HG03439 (cell line): ENCODE data around the gene IGFBP5.

Experiments used
- ATAC-seq: cut with Tn5 transposase; IDR thresholded peaks from one replicate; pipeline ENCODE4 v1.9.1; 2021; ENCODE audit warnings: mild to moderate bottlenecking, moderate library complexity; ENCODE audit not compliant: unreplicated experiment

Gene IGFBP5

GRCh38 chr2:216650626-216651257, 44.6 kb downstream of the IGFBP5 start:
- ATAC-seq: no peak

DNA sequence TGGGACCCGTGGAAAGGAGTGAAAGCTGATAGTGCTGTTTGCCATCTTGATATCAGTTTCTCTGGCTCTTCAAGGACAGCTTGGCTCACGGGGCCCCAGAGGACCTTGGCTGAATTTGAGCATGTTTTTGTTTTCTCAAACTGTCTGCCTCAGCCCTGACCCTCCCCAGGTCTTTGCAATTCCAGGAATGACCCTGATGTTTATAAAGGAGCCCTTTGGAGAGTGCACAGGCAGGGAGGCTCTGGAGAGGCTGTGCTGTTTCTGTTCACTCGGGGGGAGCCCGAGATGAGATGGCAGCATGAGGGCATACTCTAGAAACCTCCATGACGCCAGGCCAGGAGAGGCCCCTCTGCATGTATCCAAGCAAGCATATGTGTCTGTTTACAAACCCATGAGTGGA, 45.8 kb downstream of the IGFBP5 start:
- ATAC-seq: no peak

- no peak for ATAC-seq
Observed at GRCh38 chr2:216648105-216648504, 47.2 kb downstream of the IGFBP5 start.

- ATAC-seq: no peak
Observed at GRCh38 chr2:216646116-216646515, 49.2 kb downstream of the IGFBP5 start.

DNA sequence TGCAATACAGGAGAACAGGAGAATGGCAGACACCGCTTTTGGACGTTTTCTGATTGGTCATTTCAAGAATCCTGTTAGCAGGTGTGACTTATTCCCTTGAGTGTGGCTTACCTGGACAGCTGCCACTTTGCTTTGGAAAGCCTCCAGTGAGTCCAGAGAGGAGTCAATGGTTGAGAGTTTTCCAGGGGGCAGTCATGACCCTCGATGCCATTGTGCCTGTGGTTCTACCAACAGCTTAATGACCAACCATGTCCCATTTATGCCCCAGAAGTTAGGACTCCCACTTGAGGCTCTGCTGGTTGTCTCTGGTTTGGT, 49.8 kb downstream of the IGFBP5 start:
- no peak for ATAC-seq

DNA sequence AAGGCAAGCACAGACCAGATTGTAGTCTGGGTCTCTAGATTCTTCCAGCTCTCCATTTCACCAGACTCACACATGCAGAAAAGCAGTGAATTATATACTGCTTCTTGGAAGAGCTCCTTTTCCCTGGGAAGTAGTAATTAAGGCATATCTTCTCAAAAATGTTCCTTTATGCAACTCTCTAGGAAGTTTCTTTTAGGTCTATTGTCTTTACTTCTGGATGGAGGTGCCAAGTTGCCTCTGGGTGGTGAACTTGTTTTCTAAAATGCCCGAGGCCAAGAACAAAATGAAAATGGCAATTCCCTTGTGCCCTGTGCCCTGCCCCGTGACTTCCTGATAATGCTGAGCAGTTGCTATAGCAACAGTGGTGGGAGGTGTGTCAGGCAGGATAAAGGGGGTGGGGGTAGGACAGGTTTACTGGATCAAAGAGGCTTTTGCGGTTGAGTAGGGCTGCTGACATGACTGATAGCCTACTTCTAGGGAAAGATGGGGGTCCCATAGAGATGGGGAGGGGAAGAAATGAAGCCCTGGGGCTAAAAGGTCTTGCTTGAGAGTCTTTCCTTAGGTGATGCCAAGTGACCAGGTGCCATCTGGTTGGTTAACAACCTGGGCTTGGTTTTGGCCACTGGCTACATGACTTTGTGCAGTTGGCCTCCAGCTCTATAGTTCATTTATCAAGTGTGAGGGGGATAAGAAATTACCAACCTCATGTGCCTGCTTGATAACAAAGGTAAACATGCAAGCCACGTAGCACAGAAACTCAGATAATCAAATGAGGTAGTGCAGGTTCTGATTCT, 50.3 kb downstream of the IGFBP5 start:
- no peak for ATAC-seq

- no peak for ATAC-seq
Observed at GRCh38 chr2:216643986-216644659, 51.2 kb downstream of the IGFBP5 start.

DNA sequence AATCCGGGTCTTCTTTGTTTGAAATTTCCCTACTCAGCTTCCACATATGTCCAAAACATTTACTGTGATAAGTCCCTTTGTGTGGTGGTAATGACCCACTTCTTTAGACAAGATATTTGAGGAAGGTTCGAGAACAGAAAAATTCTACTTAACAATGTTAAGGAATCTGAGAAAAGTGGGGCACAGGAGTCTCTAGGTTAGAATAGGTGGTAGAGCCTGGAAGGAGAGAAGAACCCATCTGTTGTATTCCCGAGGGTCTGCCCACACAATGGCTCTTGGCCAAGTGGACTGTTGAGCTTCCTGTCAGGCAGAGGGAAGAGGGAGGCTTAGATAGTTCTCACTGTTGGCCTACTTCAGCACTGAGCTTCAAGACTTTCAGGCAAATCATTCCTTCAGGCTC, 57.9 kb downstream of the IGFBP5 start:
- no peak for ATAC-seq

DNA sequence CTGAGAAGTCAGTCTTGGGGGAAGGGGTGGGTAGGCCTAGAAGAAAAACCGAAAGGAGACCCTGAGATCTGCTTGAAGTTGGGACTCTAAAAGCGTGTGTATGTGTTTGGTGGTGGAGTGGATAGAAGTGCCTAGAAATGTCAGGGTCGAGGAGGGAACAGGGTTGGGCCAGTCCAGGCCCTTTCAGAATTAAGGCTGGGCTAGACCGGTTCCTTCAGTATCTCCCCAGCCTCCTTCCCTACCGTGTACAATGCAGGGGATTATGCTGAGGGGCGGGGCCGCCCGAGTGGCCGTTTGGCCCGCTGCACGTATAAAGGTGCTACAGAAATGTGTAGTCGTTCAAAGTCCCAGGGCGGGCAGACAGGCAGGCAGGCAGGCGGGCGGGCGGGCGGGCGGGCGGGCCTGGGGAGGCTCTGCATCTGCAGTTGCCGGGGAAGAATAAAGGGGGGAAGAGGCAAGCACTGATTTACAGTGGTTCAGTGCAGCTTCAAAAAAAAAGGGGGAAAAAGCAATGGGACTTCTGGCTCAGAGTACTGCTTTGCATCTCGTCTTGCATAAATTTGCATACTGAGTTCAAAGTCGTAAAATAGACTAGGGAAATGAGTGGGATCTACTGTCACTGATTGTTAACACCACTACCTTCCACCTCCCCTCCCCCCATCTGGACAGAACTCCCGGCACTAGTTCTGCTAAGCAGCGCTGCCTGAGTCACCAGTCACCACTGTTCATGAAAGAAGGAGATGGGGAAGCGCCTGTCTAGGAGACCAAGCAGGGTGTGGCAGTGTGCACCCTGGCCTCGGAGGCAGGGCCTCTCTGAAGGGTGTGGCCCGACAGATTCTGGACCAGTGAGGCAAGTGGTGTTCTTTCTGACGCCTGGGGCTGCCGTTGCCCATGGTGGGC, 58.5 kb downstream of the IGFBP5 start:
- no peak for ATAC-seq

- no peak for ATAC-seq
Observed at GRCh38 chr2:216635701-216636550, 59.4 kb downstream of the IGFBP5 start.

DNA sequence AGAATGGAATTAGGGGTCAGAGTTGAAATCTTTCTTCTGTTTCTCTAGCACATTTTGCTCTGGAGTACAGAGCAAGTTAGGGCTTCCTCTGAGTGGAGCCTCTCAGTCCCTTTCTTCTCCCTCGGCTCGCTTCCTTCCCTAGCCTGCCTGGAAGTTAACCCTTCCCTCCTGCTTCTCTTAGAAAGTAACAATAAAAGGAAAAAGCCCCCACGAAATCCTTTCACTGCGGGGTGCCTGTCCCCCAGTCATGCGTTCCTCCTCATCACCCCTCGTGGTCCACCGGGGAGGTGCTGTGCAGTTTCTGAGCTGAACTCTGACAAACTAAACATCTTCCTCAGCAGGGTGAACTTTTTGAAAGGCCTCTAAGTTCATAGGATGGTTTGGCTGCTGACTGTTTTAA, 60.2 kb downstream of the IGFBP5 start:
- no peak for ATAC-seq

GRCh38 chr2:216634370-216635148, 60.8 kb downstream of the IGFBP5 start:
- ATAC-seq: no peak

- ATAC-seq: no peak
Observed at GRCh38 chr2:216633616-216634369, 61.6 kb downstream of the IGFBP5 start.

DNA sequence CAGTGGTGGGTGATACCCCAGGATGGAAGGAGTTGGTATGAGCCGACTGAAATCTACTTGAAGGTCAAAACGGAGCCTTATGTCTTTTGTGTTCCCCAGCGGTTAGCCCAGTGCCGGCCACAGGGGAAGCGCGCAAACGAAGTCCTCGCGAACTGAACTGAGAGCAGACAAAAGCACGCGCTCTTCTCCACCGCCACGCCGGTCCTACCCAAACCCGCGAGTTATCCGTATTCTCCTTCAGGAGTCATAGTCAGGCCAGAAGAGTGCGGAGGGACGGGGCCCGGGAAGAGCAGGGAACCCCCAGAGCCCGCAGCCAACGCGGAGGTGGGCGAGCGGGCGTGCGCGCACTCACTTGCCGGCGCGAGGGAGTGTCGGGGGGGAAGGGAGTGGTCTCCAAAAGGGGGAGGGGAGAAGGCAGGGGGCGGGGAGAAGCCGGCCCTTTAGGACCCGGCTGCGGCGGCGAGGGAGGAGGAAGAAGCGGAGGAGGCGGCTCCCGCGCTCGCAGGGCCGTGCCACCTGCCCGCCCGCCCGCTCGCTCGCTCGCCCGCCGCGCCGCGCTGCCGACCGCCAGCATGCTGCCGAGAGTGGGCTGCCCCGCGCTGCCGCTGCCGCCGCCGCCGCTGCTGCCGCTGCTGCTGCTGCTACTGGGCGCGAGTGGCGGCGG, 62.3 kb downstream of the IGFBP5 start, which contains the start of gene IGFBP2:
IGFBP2 (plus strand) TSS at position 469 of the 664 bp plus-strand sequence; CDS start at position 573, 104 bp downstream.
- no peak for ATAC-seq

GRCh38 chr2:216632346-216632951, 62.9 kb downstream of the IGFBP5 start:
- ATAC-seq: no peak

DNA sequence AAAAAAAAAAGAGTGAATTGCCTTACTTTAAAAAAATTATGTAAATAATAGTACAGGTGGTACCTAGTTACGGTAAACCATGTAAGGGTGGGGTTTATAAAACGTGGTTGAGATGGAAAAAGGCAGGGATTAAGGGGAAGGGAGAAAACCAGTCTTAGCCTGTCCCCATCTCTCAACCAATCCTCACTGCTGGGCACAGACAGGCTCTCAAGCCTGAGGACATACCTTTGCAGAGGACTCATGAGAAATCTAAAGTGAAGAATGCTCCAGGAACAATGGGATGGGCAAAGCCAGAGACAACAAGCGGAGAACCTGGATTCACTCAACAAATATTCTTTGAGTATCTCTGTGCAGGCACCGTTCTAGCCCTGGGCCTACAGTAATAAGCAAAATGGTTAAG, 65.6 kb downstream of the IGFBP5 start:
- no peak for ATAC-seq

GRCh38 chr2:216626875-216627245, 68.5 kb downstream of the IGFBP5 start:
- no peak for ATAC-seq
